A673 (cell line): ENCODE data around the gene PAXX. TPM values are rescaled to one million over a fixed set of nuclear protein-coding genes. Genes with fewer than 3 reads are reported as not detected.

ENCODE experiments used
- BruUV-seq: library from RNA; stranded (reverse); fragments of 400-500 nt; replicated peaks from 2 replicates; lab custom pipeline; 2021; lab: Mats Ljungman, UMichigan
- CTCF ChIA-PET: fragments of 300-600 bp; sonication (Branson Sonifier 250); formaldehyde crosslinking; loops from one replicate; lab custom pipeline; 2022; ENCODE audit warnings: antibody characterized with exemption; lab: Charles Lee
- POLR2A ChIA-PET: fragments of 300-600 bp; sonication (Branson Sonifier 250); formaldehyde crosslinking; loops from one replicate; lab custom pipeline; 2022; ENCODE audit warnings: antibody characterized with exemption; ENCODE audit not compliant: low non-redundant PET; lab: Charles Lee
- DNase-seq: peaks from one replicate; pipeline ENCODE4 v3.0.0-alpha.2; 2015; ENCODE audit warnings: low spot score
- H3K27ac ChIP-seq: fragments of 200-600 bp; sonication (generic); 2 replicates; pipeline ENCODE4 v1.5.1; 2016; ENCODE audit warnings: mixed run types, low read depth, mild to moderate bottlenecking, mixed read lengths, antibody characterized with exemption, low read length; ENCODE audit not compliant: poor library complexity, severe bottlenecking
- H3K27me3 ChIP-seq: fragments of 200-600 bp; sonication (generic); replicated peaks from 2 replicates; pipeline ENCODE4 v1.6.1; 2017; ENCODE audit warnings: mixed run types, low read depth, mild to moderate bottlenecking, mixed read lengths, antibody characterized with exemption, low read length; ENCODE audit not compliant: insufficient read depth, poor library complexity
- H3K36me3 ChIP-seq: fragments of 200-600 bp; sonication (generic); 2 replicates; pipeline ENCODE4 v1.6.1; 2016; ENCODE audit warnings: mixed run types, mild to moderate bottlenecking, mixed read lengths, antibody characterized with exemption, low read length; ENCODE audit not compliant: insufficient read depth, poor library complexity, severe bottlenecking
- H3K4me1 ChIP-seq: fragments of 200-600 bp; sonication (generic); 2 replicates; pipeline ENCODE4 v1.6.1; 2017; ENCODE audit warnings: mixed run types, mild to moderate bottlenecking, mixed read lengths, antibody characterized with exemption, low read length; ENCODE audit not compliant: insufficient read depth, poor library complexity, severe bottlenecking
- H3K4me3 ChIP-seq: fragments of 200-600 bp; sonication (generic); 2 replicates; pipeline ENCODE4 v1.5.1; 2016; ENCODE audit warnings: low read depth, mixed run types, mild to moderate bottlenecking, mixed read lengths, low read length; ENCODE audit not compliant: poor library complexity, severe bottlenecking
- H3K9me3 ChIP-seq: fragments of 200-600 bp; sonication (generic); 2 replicates; pipeline ENCODE4 v1.6.1; 2016; ENCODE audit warnings: mixed run types, low read depth, mild to moderate bottlenecking, mixed read lengths, antibody characterized with exemption, low read length; ENCODE audit not compliant: poor library complexity, severe bottlenecking
- CTCF ChIP-seq: fragments of 300-800, 200-600 bp; sonication (generic); conservative IDR thresholded peaks from 2 replicates; pipeline ENCODE4 v1.5.1; 2017; ENCODE audit warnings: low read depth, mild to moderate bottlenecking, antibody characterized with exemption, low read length, moderate library complexity, mixed read lengths
- EZH2 ChIP-seq: fragments of 200-600 bp; sonication (generic); IDR thresholded peaks from 2 replicates; pipeline ENCODE4 v1.6.1; 2017; ENCODE audit warnings: borderline replicate concordance, low read depth, mild to moderate bottlenecking, mixed read lengths, antibody characterized with exemption, low read length; ENCODE audit not compliant: poor library complexity, severe bottlenecking
- intact Hi-C: fragments of 100-400 bp; cut with micrococcal nuclease; formaldehyde crosslinking; loops from one replicate; pipeline ENCODE4 v1.10.0; 2022; ENCODE audit not compliant: unreplicated experiment
- total RNA-seq: library from RNA; stranded (reverse); gene quantifications from 2 replicates; pipeline ENCODE4 v1.2.3, GENCODE V29; 2021

The PAXX gene
- total RNA-seq, 1 experiment from 2014 or later: 91.5 TPM

GRCh38 chr9:136946228-136947027 lies 45.8 kb upstream of the PAXX start:
- H3K27ac ChIP-seq: no peak overlapping the region
- no peak for DNase-seq
- H3K9me3 ChIP-seq: no peaks in the 10 kb centered on the region
- ChIA-PET POLR2A (no interaction called here), CTCF (no interaction called here)
- peaks cover 16% of the 10 kb centered on the region for H3K36me3 ChIP-seq
- H3K27me3 ChIP-seq: no peaks in the 10 kb centered on the region
- TF ChIP-seq EZH2 (no peak), CTCF (no peak)
- intact Hi-C loops: no loop called here
- H3K4me1 ChIP-seq: no peaks in the 10 kb centered on the region
- BruUV-seq: no TSS peak
- H3K4me3 ChIP-seq: no peak overlapping the region

- no TSS peak for BruUV-seq
- CTCF ChIA-PET: no interaction called here
Measured at GRCh38 chr9:136947028-136947891, 45.0 kb upstream of the PAXX start.

More at GRCh38 chr9:136947028-136947891, 45.0 kb upstream of the PAXX start:
- no peak overlapping the region for H3K4me3 ChIP-seq
- H3K4me1 ChIP-seq: no peaks in the 10 kb centered on the region
- intact Hi-C loops: no loop called here
- H3K27me3 ChIP-seq: no peaks in the 10 kb centered on the region
- H3K27ac ChIP-seq: no peak overlapping the region
- POLR2A ChIA-PET: no interaction called here
- no peak for DNase-seq
- H3K36me3 ChIP-seq: peaks cover 8% of the 10 kb centered on the region
- no peaks in the 10 kb centered on the region for H3K9me3 ChIP-seq
- no peak for TF ChIP-seq EZH2
- TF ChIP-seq CTCF: no peak
